Panc1 (cell line): ENCODE data around the gene DHRS3. TPM values are rescaled to one million over a fixed set of nuclear protein-coding genes. Genes with fewer than 3 reads are reported as not detected.

Experiments
- ATAC-seq: fragments of 200-7000 bp; cut with Tn5 transposase; 2 replicates; pipeline ENCODE4 v1.9.1; 2020; ENCODE audit warnings: mild to moderate bottlenecking, moderate library complexity
- BruUV-seq: library from RNA; stranded (reverse); fragments of 400-500 nt; replicated peaks from 2 replicates; lab custom pipeline; 2021; lab: Mats Ljungman, UMichigan
- CTCF ChIA-PET: fragments of 300-600 bp; sonication (Branson Sonifier 250); formaldehyde crosslinking; loops from one replicate; lab custom pipeline; 2022; ENCODE audit warnings: antibody characterized with exemption; lab: Charles Lee
- POLR2A ChIA-PET: fragments of 300-600 bp; sonication (Branson Sonifier 250); formaldehyde crosslinking; loops from one replicate; lab custom pipeline; 2022; ENCODE audit warnings: antibody characterized with exemption; lab: Charles Lee
- DNase-seq: peaks from one replicate; pipeline ENCODE4 v3.0.0-alpha.2; 2010; ENCODE audit warnings: low read depth, low spot score
- H3K27ac ChIP-seq: 2 replicates; pipeline ENCODE4 v1.5.1; 2011; ENCODE audit warnings: mild to moderate bottlenecking, low read length, inconsistent platforms
- H3K27me3 ChIP-seq: fragments of 200-500 bp; sonication (Bioruptor generic); 2 replicates; pipeline ENCODE4 v1.6.0; 2014; ENCODE audit warnings: low read length, inconsistent platforms; ENCODE audit not compliant: control insufficient read depth, insufficient read depth
- H3K36me3 ChIP-seq: fragments of 200-500 bp; sonication (Bioruptor generic); 2 replicates; pipeline ENCODE4 v1.5.1; 2014; ENCODE audit warnings: inconsistent platforms, mild to moderate bottlenecking, low read length, moderate library complexity; ENCODE audit not compliant: control insufficient read depth, insufficient read depth
- H3K4me1 ChIP-seq: 2 replicates; pipeline ENCODE4 v1.5.1; 2011; ENCODE audit warnings: inconsistent platforms, mild to moderate bottlenecking, low read length, moderate library complexity; ENCODE audit not compliant: control insufficient read depth, insufficient read depth
- H3K4me3 ChIP-seq, 2 experiments: 2 replicates each; pipeline ENCODE4 v1.5.1; 2011 to 2012; ENCODE audit warnings: low read depth in 2 of 2, low read length in 2 of 2, mild to moderate bottlenecking in 2 of 2, inconsistent platforms in 1 of 2, moderate library complexity in 1 of 2
- H3K9me3 ChIP-seq: fragments of 200-500 bp; sonication (Bioruptor generic); 2 replicates; pipeline ENCODE4 v1.5.1; 2014; ENCODE audit warnings: low read depth, mild to moderate bottlenecking, inconsistent platforms, low read length, moderate library complexity; ENCODE audit not compliant: control insufficient read depth, insufficient read depth
- POLR2AphosphoS5 ChIP-seq: IDR thresholded peaks from 2 replicates; pipeline ENCODE4 v1.6.1; 2012; ENCODE audit warnings: mild to moderate bottlenecking, low read depth, low read length, moderate library complexity
- SIN3A ChIP-seq: IDR thresholded peaks from 2 replicates; pipeline ENCODE4 v1.6.1; 2012; ENCODE audit warnings: low read depth, mild to moderate bottlenecking, low read length, moderate library complexity, borderline replicate concordance; ENCODE audit not compliant: insufficient read depth
- TCF7L2 ChIP-seq: IDR thresholded peaks from 2 replicates; pipeline ENCODE4 v1.6.1; 2011; ENCODE audit warnings: mild to moderate bottlenecking, low read depth, low read length, inconsistent platforms
- in situ Hi-C: cut with HindIII; loops from 2 replicates; pipeline ENCODE4 v1.10.0; 2016; ENCODE audit warnings: low sequenced_read_pairs, low pct_unique_long_range_greater_than_20kb
- intact Hi-C: fragments of 100-400 bp; cut with micrococcal nuclease; formaldehyde crosslinking; loops from one replicate; pipeline ENCODE4 v1.10.0; 2022; ENCODE audit not compliant: unreplicated experiment
- total RNA-seq: library from RNA; stranded (reverse); gene quantifications from one replicate; pipeline ENCODE4 v1.2.1, GENCODE V29; 2021; ENCODE audit not compliant: unreplicated experiment
- TF ChIP-seq, protein P1 (sequence below), 2 experiments: IDR thresholded peaks; 2 replicates each; pipeline ENCODE4 v1.6.1; 2011 to 2012; ENCODE audit warnings: low read depth in 2 of 2, control low read depth in 1 of 2, low read length in 1 of 2, mild to moderate bottlenecking in 1 of 2, moderate library complexity in 1 of 2; ENCODE audit not compliant: insufficient read depth in 1 of 2
- TF ChIP-seq, protein P2 (sequence below): fragments of 450-650 bp; IDR thresholded peaks from 2 replicates; pipeline ENCODE4 v1.5.1; 2017; ENCODE audit warnings: mild to moderate bottlenecking

The DHRS3 gene
- total RNA-seq, 1 experiment from 2014 or later, result 113 TPM

DNA sequence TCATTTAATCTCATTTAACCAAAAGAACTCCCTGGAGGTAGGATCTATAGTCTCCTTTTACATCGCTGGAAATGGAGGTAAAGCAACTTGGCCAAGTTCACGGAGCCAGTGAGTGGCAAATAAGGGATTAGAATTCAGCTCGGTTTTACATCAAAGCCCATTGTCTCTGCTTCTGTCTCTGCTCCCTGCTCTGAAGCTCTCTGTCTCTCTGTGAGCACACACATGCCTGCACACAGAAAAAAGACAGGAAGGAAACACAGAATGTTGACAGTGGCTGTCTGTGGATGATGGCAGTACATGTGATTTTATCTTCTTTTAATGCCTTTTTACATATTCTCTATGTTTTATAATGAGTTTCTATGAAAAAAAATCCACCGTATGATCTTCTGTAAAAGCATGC, 8.9 kb upstream of the DHRS3 start:
- no peak for ATAC-seq
- BruUV-seq, result no TSS peak
- POLR2A ChIA-PET, result no interaction called here
- Histone ChIP-seq H3K27me3 (no peaks in the 10 kb centered on the region), H3K4me3 (no peak overlapping the region), H3K36me3 (no peaks in the 10 kb centered on the region), H3K4me1 (peaks cover 13% of the 10 kb centered on the region), H3K27ac (0 out of 2 replicates have a peak overlapping the region, but pooled peaks have one; percentile 45), H3K9me3 (no peaks in the 10 kb centered on the region)
- no peak for TF ChIP-seq POLR2AphosphoS5
- CTCF ChIA-PET, result interaction anchor here (0.6 kb wide), 1 partner anchor 90 kb away, joined by 3 read pairs; no protein-coding TSS in a partner anchor
- DNase-seq, result no peak
- intact Hi-C loops (no loop called here), in situ Hi-C loops (no loop called here)

DNA sequence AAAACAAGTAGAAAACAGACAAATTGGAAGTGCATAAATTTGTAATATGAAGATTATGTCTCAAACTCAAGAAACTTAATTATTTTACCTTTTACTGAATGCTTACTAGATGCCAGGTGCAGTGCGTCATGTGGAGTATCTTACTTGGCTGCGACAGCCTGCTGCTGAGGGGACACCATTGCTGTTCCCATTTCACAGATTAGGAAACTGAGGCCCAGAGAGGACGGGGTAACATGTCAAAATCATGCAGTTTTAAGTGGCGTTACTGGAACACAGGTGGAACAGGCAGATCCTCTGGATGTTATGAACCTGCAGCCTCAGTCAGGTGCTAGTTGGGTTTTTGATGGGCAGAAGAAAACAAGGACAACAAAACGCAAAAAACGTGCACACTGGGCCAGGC, 7.3 kb upstream of the DHRS3 start:
- BruUV-seq, result no TSS peak

DNA sequence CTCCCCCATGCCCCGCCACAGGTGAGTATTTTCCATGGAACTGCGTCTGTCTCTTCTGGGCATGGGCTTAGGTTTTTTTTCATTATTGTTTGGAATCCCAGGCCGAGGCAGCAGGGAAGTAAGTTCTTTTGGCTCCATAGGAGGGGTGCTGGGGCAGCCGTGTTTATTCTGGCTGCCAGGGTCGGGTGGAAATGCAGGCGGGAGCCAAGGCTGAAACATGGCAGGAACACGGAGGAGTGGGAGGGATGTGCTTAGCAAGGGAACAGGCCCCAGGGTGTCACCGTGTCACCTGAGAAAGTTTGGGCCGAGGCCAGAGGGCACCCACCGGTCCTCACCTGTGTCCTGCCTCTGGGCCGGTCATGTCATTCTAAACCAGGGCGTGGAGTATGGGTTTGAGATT, 4.5 kb upstream of the DHRS3 start:
- TF ChIP-seq POLR2AphosphoS5 (no peak), TCF7L2 (no peak), SIN3A (no peak)
- TF ChIP-seq, protein P1, sequence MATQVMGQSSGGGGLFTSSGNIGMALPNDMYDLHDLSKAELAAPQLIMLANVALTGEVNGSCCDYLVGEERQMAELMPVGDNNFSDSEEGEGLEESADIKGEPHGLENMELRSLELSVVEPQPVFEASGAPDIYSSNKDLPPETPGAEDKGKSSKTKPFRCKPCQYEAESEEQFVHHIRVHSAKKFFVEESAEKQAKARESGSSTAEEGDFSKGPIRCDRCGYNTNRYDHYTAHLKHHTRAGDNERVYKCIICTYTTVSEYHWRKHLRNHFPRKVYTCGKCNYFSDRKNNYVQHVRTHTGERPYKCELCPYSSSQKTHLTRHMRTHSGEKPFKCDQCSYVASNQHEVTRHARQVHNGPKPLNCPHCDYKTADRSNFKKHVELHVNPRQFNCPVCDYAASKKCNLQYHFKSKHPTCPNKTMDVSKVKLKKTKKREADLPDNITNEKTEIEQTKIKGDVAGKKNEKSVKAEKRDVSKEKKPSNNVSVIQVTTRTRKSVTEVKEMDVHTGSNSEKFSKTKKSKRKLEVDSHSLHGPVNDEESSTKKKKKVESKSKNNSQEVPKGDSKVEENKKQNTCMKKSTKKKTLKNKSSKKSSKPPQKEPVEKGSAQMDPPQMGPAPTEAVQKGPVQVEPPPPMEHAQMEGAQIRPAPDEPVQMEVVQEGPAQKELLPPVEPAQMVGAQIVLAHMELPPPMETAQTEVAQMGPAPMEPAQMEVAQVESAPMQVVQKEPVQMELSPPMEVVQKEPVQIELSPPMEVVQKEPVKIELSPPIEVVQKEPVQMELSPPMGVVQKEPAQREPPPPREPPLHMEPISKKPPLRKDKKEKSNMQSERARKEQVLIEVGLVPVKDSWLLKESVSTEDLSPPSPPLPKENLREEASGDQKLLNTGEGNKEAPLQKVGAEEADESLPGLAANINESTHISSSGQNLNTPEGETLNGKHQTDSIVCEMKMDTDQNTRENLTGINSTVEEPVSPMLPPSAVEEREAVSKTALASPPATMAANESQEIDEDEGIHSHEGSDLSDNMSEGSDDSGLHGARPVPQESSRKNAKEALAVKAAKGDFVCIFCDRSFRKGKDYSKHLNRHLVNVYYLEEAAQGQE (IDR thresholded peaks at IDR 0.05; ENCODE audit: insufficient read depth in 1 of 2, low read depth in 2 of 2, low read length in 1 of 2), result no peak
- TF ChIP-seq, protein P2, sequence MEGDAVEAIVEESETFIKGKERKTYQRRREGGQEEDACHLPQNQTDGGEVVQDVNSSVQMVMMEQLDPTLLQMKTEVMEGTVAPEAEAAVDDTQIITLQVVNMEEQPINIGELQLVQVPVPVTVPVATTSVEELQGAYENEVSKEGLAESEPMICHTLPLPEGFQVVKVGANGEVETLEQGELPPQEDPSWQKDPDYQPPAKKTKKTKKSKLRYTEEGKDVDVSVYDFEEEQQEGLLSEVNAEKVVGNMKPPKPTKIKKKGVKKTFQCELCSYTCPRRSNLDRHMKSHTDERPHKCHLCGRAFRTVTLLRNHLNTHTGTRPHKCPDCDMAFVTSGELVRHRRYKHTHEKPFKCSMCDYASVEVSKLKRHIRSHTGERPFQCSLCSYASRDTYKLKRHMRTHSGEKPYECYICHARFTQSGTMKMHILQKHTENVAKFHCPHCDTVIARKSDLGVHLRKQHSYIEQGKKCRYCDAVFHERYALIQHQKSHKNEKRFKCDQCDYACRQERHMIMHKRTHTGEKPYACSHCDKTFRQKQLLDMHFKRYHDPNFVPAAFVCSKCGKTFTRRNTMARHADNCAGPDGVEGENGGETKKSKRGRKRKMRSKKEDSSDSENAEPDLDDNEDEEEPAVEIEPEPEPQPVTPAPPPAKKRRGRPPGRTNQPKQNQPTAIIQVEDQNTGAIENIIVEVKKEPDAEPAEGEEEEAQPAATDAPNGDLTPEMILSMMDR, result no peak
- in situ Hi-C loops, result no loop called here
- H3K9me3 ChIP-seq, result no peaks in the 10 kb centered on the region
- DNase-seq (no peak), ATAC-seq (no peak)
- BruUV-seq, result no TSS peak
- no peaks in the 10 kb centered on the region; the same call in 1 of the 2 replicates for H3K36me3 ChIP-seq
- H3K4me1 ChIP-seq, result peaks cover 46% of the 10 kb centered on the region
- ChIA-PET CTCF (no interaction called here), POLR2A (no interaction called here)
- H3K27ac ChIP-seq, result peak overlapping the region; percentile 83
- no peak overlapping the region for H3K4me3 ChIP-seq
- intact Hi-C loops, result loop anchor here (5.0 kb wide), 2 partner anchors 35 to 300 kb away; no protein-coding TSS in a partner anchor
- H3K27me3 ChIP-seq, result no peaks in the 10 kb centered on the region

More for the DNA sequence above, 7.3 kb upstream of the DHRS3 start:
- Histone ChIP-seq H3K9me3 (no peaks in the 10 kb centered on the region), H3K4me1 (peaks cover 29% of the 10 kb centered on the region), H3K4me3 (no peak overlapping the region), H3K36me3 (no peaks in the 10 kb centered on the region), H3K27ac (no peak overlapping the region), H3K27me3 (no peaks in the 10 kb centered on the region)
- in situ Hi-C loops (no loop called here), intact Hi-C loops (no loop called here)
- DNase-seq (no peak), ATAC-seq (no peak)
- POLR2A ChIA-PET, result no interaction called here
- TF ChIP-seq TCF7L2 (no peak), SIN3A (no peak), POLR2AphosphoS5 (no peak)
- TF ChIP-seq, protein P2, result no peak
- TF ChIP-seq, protein P1 (IDR thresholded peaks at IDR 0.05; ENCODE audit: insufficient read depth in 1 of 2, low read depth in 2 of 2, low read length in 1 of 2), result no peak
- CTCF ChIA-PET, result no interaction called here
